Stimulated activated CD4-positive, alpha-beta T cell treated with anti-CD3 and anti-CD28 coated beads, Interleukin-2, amount 100 ng/mL, for 24 hours (primary cell): ENCODE measurements around the gene ZNF850.
A peak's percentile ranks its signal among the peaks of the same experiment; 100 is the strongest.

Source experiments
- DNase-seq, 2 donors: peaks; one replicate each; pipeline ENCODE4 v3.0.0-alpha.2; 2020

ZNF850 gene

GRCh38 chr19:36688058-36688457 lies 84.5 kb downstream of the ZNF850 start:
- DNase-seq = peak in 1 of 2 donors; percentile 4

- peak; percentile 98 to 99 for DNase-seq
These were observed 85.2 kb downstream of the ZNF850 start, which contains the start of gene ZNF567 for GRCh38 chr19:36687214-36688056. TSS of gene ZNF567 (plus strand) at chr19:36687612. CDS start at chr19:36694868, 7,256 bp downstream.

GRCh38 chr19:36686365-36687213 lies 86.0 kb downstream of the ZNF850 start:
- peak in 1 of 2 donors; percentile 3 for DNase-seq

DNA sequence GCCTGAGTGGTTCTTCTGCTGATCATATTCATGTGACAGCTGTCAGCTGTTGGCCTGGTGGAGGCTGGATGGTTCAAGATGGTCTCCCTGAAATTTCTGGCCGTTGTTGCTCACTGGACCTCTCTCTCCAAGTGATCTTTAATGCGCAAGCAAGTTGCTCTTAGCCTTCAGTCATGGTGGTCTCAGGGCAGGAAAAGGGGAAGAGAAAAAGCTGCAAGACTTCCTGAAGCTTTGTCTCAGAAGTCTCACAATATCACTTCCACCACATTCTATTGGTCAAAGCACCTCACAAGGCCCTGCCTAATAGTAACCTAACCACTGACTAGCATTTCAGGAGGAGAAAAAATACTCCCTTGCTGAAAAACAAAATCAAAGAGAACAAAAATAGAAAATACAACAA lies 86.8 kb downstream of the ZNF850 start:
- no peak for DNase-seq

DNA sequence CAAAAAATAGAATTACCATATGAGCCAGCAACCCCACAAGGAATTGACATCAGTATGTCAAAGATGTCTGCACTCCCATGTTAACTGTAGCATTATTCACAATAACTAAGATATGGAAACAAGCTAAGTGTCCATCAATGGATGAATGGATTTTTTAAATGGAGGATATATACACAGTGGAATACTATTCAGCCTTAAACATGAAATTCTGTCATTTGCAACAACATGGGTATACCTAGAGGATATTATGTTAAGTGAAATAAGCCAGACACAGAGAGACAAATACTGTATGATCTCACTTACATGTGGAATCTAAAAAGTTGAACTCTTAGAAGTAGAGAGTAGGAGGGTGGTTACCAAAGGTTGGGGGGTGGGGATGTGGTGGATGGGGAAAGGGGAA lies 93.2 kb downstream of the ZNF850 start:
- DNase-seq = no peak

- no peak for DNase-seq
These were observed 98.4 kb downstream of the ZNF850 start for GRCh38 chr19:36674201-36674600.

DNA sequence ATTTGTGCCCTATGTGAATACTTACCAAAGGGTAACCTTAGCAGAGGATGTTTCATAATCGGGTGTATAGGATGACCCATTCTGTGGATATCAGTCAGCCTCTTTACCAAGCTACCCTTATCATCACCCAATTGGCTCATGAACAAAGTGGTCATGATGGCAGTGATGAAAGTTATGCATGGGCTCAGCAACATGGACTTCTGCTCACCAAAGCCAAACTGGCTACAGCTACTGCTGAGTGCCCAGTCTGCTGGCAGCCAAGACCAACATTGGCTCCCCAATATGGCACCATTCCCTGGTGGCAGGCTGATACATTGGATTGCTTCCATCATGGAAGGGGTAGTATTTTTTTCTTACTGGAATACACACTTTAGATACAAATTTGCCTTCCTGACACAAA lies 100.2 kb downstream of the ZNF850 start:
- no peak for DNase-seq

GRCh38 chr19:36668646-36669045 lies 104.0 kb downstream of the ZNF850 start:
- DNase-seq = no peak

DNA sequence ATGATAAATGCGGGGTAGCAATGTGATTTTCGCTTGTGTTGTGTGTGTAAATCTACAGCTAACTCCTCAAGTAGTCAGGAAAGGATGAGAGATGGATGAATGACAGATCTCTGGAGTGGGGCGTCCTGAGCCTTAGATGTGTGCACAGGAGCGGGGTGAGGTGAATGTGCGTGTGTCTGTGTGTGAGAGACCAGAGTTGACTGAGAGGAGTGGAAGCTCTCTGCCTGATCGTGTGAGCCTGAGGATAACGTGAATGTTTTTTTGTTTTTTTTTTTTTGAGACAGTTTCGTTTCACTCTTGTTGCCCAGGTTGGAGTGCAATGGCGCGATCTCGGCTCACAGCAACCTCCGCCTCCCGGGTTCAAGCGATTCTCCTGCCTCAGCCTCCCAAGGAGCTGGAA lies 106.8 kb downstream of the ZNF850 start:
- DNase-seq = no peak
